Vagina (tissue), 2 donors: ENCODE measurements around the gene ARSI.

Experiments
- POLR2A ChIP-seq, 2 donors: fragments of 450-650 bp; IDR thresholded peaks; one replicate each; pipeline ENCODE4 v1.6.1; 2017; ENCODE audit warnings: antibody characterized with exemption in 2 of 2, mild to moderate bottlenecking in 2 of 2, moderate library complexity in 2 of 2
- POLR2AphosphoS5 ChIP-seq, 2 donors: sonication (generic); formaldehyde crosslinking; IDR thresholded peaks; one replicate each; pipeline ENCODE4 v1.9.0; 2017; ENCODE audit warnings: antibody characterized with exemption in 2 of 2, mild to moderate bottlenecking in 2 of 2, low read depth in 1 of 2; ENCODE audit not compliant: insufficient read depth in 1 of 2
- TF ChIP-seq, protein P1 (sequence below), 3 experiments: fragments of 450-650 bp in 2 of 3; fragments of 200-600 bp in 1 of 3; sonication (generic) in 1 of 3; IDR thresholded peaks; one replicate each; pipeline ENCODE4 v1.5.1; 2017 to 2019; ENCODE audit warnings: antibody characterized with exemption in 3 of 3, mild to moderate bottlenecking in 2 of 3, moderate library complexity in 2 of 3

DNA sequence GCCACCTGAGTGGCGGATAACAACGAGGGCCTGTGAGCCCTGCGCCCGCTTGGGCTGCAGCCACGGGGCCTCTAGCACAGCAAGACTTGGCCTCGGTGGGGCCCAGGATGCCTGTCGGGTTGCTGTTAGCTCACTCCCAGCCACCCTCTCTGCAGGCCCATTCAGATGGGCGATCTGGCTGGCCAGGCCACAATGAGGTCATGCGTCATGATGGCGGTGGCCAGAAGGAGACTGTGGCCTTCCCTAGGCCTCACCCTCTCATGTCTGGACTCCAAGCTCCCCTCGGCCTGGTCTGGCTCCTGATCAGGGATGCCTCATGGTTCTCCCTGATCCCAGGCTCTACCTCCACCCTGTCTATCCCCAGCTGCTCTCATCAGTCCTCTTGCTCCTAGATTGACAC, 35.8 kb upstream of the ARSI start:
- TF ChIP-seq POLR2A (IDR thresholded peaks at IDR 0.05) (no peak), POLR2AphosphoS5 (IDR thresholded peaks at IDR 0.05; ENCODE audit: insufficient read depth in 1 of 2, low read depth in 1 of 2) (no peak)
- TF ChIP-seq, protein P1, sequence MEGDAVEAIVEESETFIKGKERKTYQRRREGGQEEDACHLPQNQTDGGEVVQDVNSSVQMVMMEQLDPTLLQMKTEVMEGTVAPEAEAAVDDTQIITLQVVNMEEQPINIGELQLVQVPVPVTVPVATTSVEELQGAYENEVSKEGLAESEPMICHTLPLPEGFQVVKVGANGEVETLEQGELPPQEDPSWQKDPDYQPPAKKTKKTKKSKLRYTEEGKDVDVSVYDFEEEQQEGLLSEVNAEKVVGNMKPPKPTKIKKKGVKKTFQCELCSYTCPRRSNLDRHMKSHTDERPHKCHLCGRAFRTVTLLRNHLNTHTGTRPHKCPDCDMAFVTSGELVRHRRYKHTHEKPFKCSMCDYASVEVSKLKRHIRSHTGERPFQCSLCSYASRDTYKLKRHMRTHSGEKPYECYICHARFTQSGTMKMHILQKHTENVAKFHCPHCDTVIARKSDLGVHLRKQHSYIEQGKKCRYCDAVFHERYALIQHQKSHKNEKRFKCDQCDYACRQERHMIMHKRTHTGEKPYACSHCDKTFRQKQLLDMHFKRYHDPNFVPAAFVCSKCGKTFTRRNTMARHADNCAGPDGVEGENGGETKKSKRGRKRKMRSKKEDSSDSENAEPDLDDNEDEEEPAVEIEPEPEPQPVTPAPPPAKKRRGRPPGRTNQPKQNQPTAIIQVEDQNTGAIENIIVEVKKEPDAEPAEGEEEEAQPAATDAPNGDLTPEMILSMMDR (IDR thresholded peaks at IDR 0.05) = no peak
